Stimulated activated CD8-positive, alpha-beta memory T cell treated with anti-CD3 and anti-CD28 coated beads, Interleukin-4, amount 100 ng/mL, for 4 hours (primary cell): ENCODE results near the gene SLC5A2.
"Not testable (repeated sequence)": the region's sequence is repeated elsewhere in the genome, so short reads cannot be mapped to it uniquely, and the experiment has no call there.

Source experiments
- DNase-seq, 2 donors: peaks; one replicate each; pipeline ENCODE4 v3.0.0-alpha.2; 2020; ENCODE audit warnings: low read depth in 2 of 2, low spot score in 1 of 2

The SLC5A2 gene

DNA sequence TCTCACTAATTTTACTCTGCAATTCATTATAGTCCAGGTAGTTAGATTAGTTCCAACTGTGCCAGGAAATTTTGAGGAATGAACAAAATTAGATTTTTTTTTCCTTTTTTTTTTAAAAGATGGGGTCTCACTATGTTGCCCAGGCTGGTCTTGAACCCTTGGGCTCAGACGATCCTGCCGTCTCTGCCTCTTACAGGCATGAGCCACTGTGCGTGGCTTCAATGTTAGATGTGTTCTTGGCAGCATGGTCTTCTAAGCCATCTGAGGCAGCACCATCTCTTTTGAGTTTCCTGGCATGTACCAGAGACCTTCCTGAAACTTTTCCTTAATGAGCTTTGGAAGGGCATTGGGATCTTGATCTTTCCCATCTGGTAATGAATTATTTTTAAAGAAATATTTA, 42.2 kb downstream of the SLC5A2 start:
- no peak for DNase-seq

DNA sequence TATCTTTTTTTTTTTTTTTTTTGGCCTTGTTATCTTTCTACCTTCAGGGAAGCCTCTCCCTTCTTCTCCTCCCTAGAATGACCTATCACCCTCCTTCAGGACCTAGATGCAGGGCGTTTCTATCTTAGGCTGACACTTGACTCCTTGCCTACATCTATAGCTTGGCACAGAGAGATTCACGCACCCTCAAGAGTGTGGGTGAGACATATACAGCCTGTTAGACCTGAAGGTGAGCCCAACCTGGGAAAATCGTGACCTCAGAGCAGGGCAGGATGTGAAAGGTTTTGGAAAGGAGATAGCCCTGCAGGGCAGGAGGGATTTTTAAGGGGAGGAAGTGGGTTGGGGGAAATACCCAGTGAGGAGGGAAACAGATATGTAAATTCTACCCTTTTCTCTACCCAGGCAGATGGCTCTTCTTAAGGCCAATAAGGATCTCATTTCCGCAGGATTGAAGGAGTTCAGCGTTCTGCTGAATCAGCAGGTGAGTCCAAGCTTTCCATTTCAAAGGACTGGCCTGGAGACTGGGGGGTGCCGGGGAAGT, 44.9 kb downstream of the SLC5A2 start, which contains the start of gene AHSP:
Gene AHSP, plus strand, starts transcription at position 167 of the 541 bp plus-strand sequence. Its CDS starts 240 bp downstream, at position 407.
- DNase-seq: no peak

DNA sequence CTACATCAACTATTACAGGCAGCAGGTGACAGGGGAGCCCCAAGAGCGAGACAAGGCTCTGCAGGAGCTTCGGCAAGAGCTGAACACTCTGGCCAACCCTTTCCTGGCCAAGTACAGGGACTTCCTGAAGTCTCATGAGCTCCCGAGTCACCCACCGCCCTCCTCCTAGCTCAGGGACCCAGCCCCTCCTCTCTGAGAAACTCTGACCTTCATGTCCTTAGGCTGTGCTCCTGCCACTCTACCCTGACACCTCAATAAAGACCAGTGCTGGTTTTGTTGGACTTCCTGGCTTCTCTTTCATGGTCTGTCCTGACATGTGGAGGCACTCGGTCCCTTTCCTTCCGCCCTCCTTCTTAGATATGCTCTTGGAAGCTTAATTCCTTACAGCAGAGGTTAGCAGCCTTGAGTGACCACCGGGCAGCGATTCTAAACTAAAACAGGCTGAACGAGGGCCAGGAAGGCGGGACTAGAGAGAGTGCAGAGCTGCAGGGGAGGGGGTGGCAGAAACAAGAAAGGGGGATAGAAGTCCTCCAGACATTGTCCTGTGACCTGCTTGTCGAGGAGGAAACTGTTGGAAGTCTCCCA, 45.7 kb downstream of the SLC5A2 start:
- DNase-seq: no peak

DNA sequence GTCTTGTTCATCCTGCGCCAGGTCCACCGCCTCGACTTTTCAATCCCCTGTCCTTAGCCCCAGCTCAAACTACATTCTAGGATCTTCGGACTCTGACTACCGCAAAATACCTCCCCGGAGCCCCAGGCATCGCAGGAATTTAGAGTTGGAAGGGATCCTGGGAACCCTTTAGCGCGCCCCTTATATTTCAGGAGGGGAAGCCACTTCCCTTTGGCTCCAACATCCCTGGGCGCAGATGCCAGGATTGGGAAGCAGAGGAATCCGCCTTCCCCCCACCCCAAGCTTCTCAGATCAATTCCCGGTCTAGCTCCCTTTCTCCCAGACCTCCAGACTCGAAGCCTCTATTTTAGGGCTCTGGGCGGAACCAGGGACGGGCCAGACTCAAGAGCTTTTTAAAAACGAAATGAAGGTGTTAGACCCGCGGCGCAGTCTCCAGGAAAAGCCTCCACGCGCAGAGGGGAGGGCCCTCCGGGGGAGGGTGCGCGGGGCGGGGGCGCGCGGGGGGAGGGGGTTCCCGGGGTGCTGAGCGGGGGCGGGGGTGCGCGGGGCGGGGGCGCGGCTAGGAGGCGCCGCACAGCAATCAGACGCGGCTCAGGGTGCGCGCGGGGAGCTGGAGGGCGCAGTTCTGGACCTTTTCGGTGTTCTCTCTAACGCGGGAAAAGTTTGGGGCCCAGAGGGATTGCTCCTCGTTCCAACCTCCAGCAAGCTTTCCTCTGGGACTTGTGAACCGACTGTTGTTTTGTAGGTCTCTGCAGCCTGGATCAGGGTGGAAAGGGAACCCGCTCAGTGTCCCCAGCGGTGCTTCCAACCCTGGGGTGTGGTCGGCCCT, 46.4 kb downstream of the SLC5A2 start:
- no peak for DNase-seq

DNA sequence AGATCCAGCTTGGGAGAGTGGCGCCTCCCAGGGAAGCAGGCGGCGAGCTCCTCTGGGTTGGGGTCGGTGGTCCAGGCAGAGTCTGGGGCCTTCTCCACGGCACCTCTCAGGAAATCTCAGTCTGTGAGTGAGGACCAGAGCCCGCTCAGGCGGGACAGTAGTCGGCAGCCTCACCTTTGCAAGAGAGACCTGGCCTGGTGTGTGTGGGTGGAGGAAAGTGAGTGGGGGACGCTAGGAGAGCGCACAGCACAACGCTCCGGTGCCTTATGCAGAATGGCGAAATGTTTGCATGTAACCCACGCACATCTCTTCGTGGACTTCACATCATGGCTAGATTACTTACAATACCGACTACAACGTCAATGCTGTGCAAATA, 47.0 kb downstream of the SLC5A2 start:
- DNase-seq: no peak

DNA sequence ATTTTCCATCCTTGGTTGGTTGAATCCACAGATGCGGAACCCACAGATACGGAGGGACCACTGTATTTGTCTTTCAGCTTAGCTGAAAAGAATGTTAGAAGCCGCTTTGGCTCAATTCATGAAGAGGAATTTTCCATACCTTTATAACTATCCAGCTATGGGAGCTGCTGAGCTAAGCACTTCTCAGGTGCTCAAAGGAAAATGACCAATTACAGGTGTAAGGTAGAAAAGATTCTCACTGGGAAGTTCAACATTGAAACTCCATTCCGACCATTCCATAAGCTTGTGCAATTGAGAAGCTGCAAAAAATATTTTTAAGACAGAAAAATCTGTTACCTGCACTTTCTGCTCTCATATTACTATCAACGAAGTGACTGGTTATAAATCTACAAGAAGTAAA, 47.5 kb downstream of the SLC5A2 start:
- no peak for DNase-seq

DNA sequence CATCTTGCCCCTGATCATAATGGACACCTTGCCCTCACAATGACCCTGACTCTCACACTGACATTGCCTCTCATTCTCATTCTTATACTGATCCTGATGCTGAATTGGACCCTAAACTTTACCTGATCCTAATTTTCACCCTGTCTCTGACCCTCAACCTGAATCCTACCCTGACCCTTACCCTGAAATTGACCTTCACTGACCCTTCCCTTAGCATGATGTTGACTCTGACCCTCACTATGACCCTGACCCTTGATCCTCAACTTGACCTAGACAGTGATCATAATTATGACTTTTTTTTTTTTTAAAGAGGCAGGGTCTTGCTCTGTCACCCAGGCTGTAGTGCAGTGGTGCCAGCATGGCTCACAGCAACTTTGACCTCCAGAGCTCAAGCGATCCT, 48.2 kb downstream of the SLC5A2 start:
- no peak for DNase-seq

DNA sequence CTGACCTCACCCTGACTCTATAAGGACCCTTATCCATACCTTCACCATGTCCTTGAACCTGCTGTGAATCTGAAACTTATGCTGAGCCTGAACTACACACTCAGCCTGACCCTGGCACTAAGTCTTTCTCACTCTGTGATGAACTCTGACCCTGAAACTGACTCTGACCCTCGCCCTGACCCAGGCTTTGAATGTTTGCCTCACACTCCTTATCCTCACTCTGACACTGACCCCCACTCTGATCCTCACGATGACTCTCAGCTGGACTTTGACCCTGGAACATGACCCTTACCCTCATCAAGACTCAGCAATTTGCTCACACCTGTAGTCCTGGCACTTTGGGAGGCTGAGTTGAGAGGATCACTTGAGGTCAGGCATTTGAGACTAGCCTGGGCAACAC, 49.2 kb downstream of the SLC5A2 start:
- no peak for DNase-seq

DNA sequence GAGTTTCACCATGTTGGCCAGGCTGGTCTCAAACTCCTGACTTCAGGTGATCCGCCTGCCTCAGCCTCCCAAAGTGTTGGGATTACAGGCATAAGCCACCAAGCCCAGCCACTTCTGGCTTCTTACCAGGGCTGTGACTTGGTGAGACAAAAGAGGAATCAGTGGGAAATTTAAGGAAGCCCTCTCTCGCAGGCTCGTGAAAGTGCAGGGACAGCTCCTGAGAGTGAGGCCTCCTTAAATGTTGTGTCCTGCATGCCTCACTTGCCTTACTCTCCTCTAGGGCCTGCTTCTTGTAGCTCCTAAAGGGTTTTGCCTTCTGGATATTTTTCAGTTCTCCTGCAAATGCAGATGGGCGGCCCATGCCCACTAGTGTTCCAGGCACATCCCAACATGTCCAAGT, 50.0 kb downstream of the SLC5A2 start:
- DNase-seq: no peak

DNA sequence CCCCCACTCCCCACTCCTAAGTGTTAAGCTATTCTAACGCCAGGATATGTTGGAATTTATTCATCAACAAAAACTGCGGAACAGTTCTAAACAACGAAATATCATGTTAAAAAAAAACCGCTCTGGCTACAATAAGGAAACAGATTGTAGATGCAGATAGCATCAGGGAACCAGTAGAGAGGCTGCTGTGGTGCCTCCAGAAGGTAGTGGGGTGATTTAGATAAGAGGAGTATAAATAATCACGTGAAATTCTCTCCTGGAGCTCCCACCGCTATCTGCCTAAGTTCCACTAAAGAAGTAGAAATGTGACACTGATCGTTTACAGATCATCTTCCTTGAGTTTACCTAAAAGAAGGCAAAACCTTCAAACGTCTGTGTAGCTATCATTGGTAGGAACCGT, 52.8 kb downstream of the SLC5A2 start:
- no peak for DNase-seq

DNA sequence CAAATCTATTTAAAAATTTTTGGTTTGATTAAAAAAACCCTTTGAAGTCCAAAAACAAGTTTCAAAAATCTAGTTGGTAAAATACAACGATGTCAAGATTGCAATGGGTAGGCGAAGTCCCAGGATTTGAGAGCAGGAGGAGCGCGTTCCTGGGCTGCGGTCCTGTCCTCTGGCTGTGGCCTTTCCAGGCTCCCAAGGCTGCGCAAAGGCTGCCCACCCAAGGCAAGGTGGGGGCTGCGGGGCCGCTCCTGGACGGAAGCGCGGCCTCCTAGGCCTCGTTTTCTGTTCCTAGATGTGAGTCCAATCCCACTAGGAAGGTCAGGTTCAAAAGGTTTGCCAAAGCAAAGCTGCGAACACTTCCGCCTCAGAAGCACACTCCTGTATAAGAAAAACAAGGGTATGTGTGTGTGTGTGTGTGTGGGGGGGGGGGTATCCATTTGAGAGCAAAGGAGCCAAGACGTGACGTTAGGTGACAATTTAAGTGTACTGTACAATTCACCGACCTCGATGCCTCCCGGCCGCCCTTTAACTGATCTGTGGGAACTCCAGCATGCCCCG, 54.0 kb downstream of the SLC5A2 start:
- no peak for DNase-seq

DNA sequence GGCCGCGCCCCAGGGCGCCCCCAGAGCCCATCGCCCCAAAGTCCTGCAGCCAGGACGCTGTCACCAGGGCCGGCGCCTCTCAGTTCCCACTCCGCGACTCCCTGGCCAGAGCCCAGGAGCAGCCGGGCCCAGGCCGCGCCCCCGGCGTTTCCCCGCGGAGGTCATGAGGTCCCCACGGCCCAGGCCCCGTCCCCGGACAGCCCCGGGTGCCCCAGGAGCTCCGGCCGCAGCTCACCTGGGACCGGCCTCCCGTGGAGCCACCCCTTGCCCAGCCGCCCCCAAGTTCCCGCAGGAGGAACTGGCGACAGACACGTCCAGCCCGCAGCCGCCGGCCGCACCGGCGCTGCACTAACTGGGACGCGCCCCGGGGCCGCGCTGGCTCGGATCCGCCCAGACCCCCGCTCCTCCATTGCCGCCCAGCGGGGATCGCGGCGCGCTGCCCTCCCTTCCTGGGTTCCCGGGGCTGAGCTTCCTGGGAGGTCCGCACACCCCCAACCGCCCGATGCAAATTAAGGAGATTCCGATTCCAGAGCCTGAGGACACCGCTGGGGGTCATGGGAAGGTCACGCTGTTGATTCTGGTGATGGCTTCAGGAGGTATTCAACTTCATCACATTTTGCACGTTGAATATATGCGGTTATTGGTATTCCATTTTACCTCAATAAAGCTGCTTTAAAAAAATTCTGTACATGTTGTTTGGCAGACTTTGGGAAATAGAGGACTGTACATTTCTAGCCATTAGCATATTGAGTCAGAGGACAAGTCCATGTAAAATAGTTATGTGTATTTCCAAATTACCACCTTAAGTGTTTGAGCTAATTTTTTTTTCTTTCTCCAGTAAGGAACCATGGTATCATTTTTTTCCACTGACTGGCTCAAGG, 54.7 kb downstream of the SLC5A2 start:
- no peak for DNase-seq

DNA sequence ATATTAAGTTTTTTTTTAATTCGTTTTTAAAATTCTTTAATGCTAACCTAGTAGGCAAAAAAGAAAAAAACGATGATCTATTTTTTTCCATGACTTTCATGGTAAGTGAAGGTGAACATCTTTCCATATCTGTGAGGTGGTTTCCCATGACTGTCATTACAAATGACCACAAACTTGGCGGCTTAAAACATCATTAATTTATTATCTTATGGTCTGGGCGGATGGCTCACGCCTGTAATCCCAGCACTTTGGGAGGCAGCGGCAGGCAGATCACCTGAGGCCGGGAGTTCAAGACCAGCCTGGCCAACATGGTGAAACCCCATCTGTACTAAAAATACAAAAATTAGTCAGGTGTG, 55.3 kb downstream of the SLC5A2 start:
- DNase-seq: not testable (repeated sequence)

DNA sequence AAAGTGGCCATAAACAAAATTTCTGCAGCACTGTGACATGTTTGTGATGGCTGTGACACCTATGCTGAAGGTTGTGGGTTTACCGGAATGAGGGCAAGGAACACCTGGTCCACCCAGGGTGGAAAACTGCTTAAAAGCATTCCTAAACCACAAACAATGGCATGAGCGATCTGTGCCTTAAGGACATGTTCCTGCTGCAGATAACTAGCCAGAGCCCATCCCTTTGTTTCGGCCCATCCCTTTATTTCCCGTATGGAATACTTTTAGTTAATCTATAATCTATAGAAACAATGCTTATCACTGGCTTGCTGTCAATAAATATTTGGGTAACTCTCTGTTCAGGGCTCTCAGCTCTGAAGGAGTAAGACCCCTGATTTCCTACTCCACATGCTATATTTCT, 56.8 kb downstream of the SLC5A2 start:
- DNase-seq: not testable (repeated sequence)
